ENCODE data around the gene PLSCR2. TPM values are rescaled to one million over a fixed set of nuclear protein-coding genes. Genes with fewer than 3 reads are reported as not detected.
A peak's percentile ranks its signal among the peaks of the same experiment; 100 is the strongest.

PLSCR2 gene
- total and polyA plus RNA-seq, 9 donors = 0.28 to 0.39 (median 0.29) TPM; not detected in 6

GRCh38 chr3:146390957-146391356 lies 78.4 kb downstream of the PLSCR2 start:
- H3K27ac ChIP-seq (ENCODE audit: low read length) = no peak overlapping the region
- H3K4me1 ChIP-seq (ENCODE audit: control insufficient read depth, insufficient read depth, low read length) = no peaks in the 10 kb centered on the region
- no peaks in the 10 kb centered on the region for H3K27me3 ChIP-seq (ENCODE audit: control insufficient read depth, insufficient read depth, low read length)
- H3K4me3 ChIP-seq (ENCODE audit: low read length) = no peak overlapping the region
- H3K9me3 ChIP-seq (replicated peaks; ENCODE audit: control insufficient read depth, low read depth, low read length) = no peaks in the 10 kb centered on the region
- peak; percentile 74 for DNase-seq
- no peaks in the 10 kb centered on the region for H3K36me3 ChIP-seq (ENCODE audit: control insufficient read depth, insufficient read depth, low read length)

- H3K9me3 ChIP-seq (replicated peaks; ENCODE audit: control insufficient read depth, low read depth, low read length) = no peaks in the 10 kb centered on the region
- no peaks in the 10 kb centered on the region for H3K4me1 ChIP-seq (ENCODE audit: control insufficient read depth, insufficient read depth, low read length)
- peak; percentile 27 for DNase-seq
- no peak overlapping the region for H3K27ac ChIP-seq (ENCODE audit: low read length)
- no peaks in the 10 kb centered on the region for H3K27me3 ChIP-seq (ENCODE audit: control insufficient read depth, insufficient read depth, low read length)
- no CpG with 5 or more reads among the region's 2 CpGs for WGBS (ENCODE audit: insufficient coverage)
- no peak overlapping the region for H3K4me3 ChIP-seq (ENCODE audit: low read length)
- no peaks in the 10 kb centered on the region for H3K36me3 ChIP-seq (ENCODE audit: control insufficient read depth, insufficient read depth, low read length)
These were observed 79.2 kb downstream of the PLSCR2 start for GRCh38 chr3:146390006-146390772.

GRCh38 chr3:146387566-146387965 lies 81.8 kb downstream of the PLSCR2 start:
- no peaks in the 10 kb centered on the region for H3K9me3 ChIP-seq (replicated peaks; ENCODE audit: control insufficient read depth, low read depth, low read length)
- H3K4me3 ChIP-seq (ENCODE audit: low read length) = no peak overlapping the region
- H3K27me3 ChIP-seq (ENCODE audit: control insufficient read depth, insufficient read depth, low read length) = no peaks in the 10 kb centered on the region
- H3K36me3 ChIP-seq (ENCODE audit: control insufficient read depth, insufficient read depth, low read length) = no peaks in the 10 kb centered on the region
- 100% methylated on average over 1 of the region's 2 CpGs for WGBS (ENCODE audit: insufficient coverage)
- H3K27ac ChIP-seq (ENCODE audit: low read length) = no peak overlapping the region
- no peaks in the 10 kb centered on the region for H3K4me1 ChIP-seq (ENCODE audit: control insufficient read depth, insufficient read depth, low read length)
- no peak for DNase-seq

- Histone ChIP-seq H3K27me3 (ENCODE audit: control insufficient read depth, insufficient read depth, low read length) (no peaks in the 10 kb centered on the region), H3K9me3 (replicated peaks; ENCODE audit: control insufficient read depth, low read depth, low read length) (no peaks in the 10 kb centered on the region), H3K4me1 (ENCODE audit: control insufficient read depth, insufficient read depth, low read length) (no peaks in the 10 kb centered on the region), H3K4me3 (ENCODE audit: low read length) (no peak overlapping the region), H3K36me3 (ENCODE audit: control insufficient read depth, insufficient read depth, low read length) (no peaks in the 10 kb centered on the region), H3K27ac (ENCODE audit: low read length) (no peak overlapping the region)
- DNase-seq = no peak
- WGBS (ENCODE audit: insufficient coverage) = no CpG with 5 or more reads among the region's 1 CpG
These were observed 82.4 kb downstream of the PLSCR2 start for GRCh38 chr3:146386936-146387335.

GRCh38 chr3:146384786-146385185 lies 84.6 kb downstream of the PLSCR2 start:
- Histone ChIP-seq H3K4me1 (ENCODE audit: control insufficient read depth, insufficient read depth, low read length) (no peaks in the 10 kb centered on the region), H3K9me3 (replicated peaks; ENCODE audit: control insufficient read depth, low read depth, low read length) (no peaks in the 10 kb centered on the region), H3K4me3 (ENCODE audit: low read length) (no peak overlapping the region), H3K27me3 (ENCODE audit: control insufficient read depth, insufficient read depth, low read length) (no peaks in the 10 kb centered on the region), H3K27ac (ENCODE audit: low read length) (no peak overlapping the region), H3K36me3 (ENCODE audit: control insufficient read depth, insufficient read depth, low read length) (no peaks in the 10 kb centered on the region)
- DNase-seq = no peak

Other genes starting within 250 kb of the PLSCR2 start
- gene PLSCR4, start 218.5 kb downstream of the PLSCR2 start, total RNA-seq = 19.4 TPM
- gene PLSCR4, start 218.5 kb downstream of the PLSCR2 start, polyA plus RNA-seq (ENCODE audit: insufficient read depth in 1 of 8, insufficient read length in 8 of 8, low replicate concordance in 1 of 8) = 10 to 100 TPM; 10.9 to 26.2 (median 14.2) TPM
- gene PLSCR1, start 75.0 kb upstream of the PLSCR2 start, total RNA-seq = 19.0 TPM
- 10 to 100 TPM; 16.0 to 22.8 (median 18.4) TPM for gene PLSCR1, start 75.0 kb upstream of the PLSCR2 start, polyA plus RNA-seq (ENCODE audit: insufficient read depth in 1 of 8, insufficient read length in 8 of 8, low replicate concordance in 1 of 8)
- not detected for gene PLSCR5, start 135.8 kb upstream of the PLSCR2 start, total RNA-seq
- gene PLSCR5, start 135.8 kb upstream of the PLSCR2 start, polyA plus RNA-seq (ENCODE audit: insufficient read depth in 1 of 8, insufficient read length in 8 of 8, low replicate concordance in 1 of 8) = not detected

Measured in muscle of leg (tissue), 11 donors.